OCI-LY3 (cell line): Measurements from ENCODE around the gene GALK2.

Experiments used
- CTCF ChIP-seq: fragments of 200-600, 300-600 bp; sonication (generic); IDR thresholded peaks from 2 replicates; pipeline ENCODE4 v1.5.1; 2014; ENCODE audit warnings: antibody characterized with exemption, low read length, low read depth
- EZH2phosphoT487 ChIP-seq: fragments of 200-600 bp; shearing (Covaris generic); IDR thresholded peaks from 2 replicates; pipeline ENCODE4 v1.6.1; 2018; ENCODE audit warnings: antibody characterized with exemption, mixed run types, low read depth

- no peak for TF ChIP-seq EZH2phosphoT487
- no peak for TF ChIP-seq CTCF
Observed at GRCh38 chr15:49120832-49121231, 49.2 kb upstream of the GALK2 start.
